Loucy (cell line): ENCODE data around the gene GPC5.

ENCODE experiments used
- EZH2phosphoT487 ChIP-seq: fragments of 200-600 bp; IDR thresholded peaks from 2 replicates; pipeline ENCODE4 v1.6.1; 2018; ENCODE audit warnings: antibody characterized with exemption, mild to moderate bottlenecking, moderate library complexity, borderline replicate concordance
- TF ChIP-seq, protein P1 (sequence below): fragments of 200-600 bp; sonication (generic); conservative IDR thresholded peaks from 2 replicates; pipeline ENCODE4 v1.5.1; 2014; ENCODE audit warnings: mild to moderate bottlenecking, antibody characterized with exemption, low read length

GRCh38 chr13:92612892-92613291 is 1214.5 kb downstream of the GPC5 start:
- TF ChIP-seq, protein P1, sequence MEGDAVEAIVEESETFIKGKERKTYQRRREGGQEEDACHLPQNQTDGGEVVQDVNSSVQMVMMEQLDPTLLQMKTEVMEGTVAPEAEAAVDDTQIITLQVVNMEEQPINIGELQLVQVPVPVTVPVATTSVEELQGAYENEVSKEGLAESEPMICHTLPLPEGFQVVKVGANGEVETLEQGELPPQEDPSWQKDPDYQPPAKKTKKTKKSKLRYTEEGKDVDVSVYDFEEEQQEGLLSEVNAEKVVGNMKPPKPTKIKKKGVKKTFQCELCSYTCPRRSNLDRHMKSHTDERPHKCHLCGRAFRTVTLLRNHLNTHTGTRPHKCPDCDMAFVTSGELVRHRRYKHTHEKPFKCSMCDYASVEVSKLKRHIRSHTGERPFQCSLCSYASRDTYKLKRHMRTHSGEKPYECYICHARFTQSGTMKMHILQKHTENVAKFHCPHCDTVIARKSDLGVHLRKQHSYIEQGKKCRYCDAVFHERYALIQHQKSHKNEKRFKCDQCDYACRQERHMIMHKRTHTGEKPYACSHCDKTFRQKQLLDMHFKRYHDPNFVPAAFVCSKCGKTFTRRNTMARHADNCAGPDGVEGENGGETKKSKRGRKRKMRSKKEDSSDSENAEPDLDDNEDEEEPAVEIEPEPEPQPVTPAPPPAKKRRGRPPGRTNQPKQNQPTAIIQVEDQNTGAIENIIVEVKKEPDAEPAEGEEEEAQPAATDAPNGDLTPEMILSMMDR, result no peak
- no peak for TF ChIP-seq EZH2phosphoT487
